IMR-90 (cell line): Measurements from ENCODE around the gene PPIB. TPM values are rescaled to one million over a fixed set of nuclear protein-coding genes. Genes with fewer than 3 reads are reported as not detected.

Experiments used
- ATAC-seq: fragments of 200-7000 bp; cut with Tn5 transposase; 2 replicates; pipeline ENCODE4 v1.9.1; 2020; ENCODE audit warnings: low read depth, mild to moderate bottlenecking, moderate library complexity
- BruUV-seq: library from RNA; stranded (reverse); fragments of 400-500 nt; replicated peaks from 2 replicates; lab custom pipeline; 2021; lab: Mats Ljungman, UMichigan
- CTCF ChIA-PET: fragments of 300-600 bp; formaldehyde crosslinking; extraction: SDS; loops from one replicate; lab custom pipeline; 2021; ENCODE audit warnings: antibody characterized with exemption; lab: Yijun Ruan, JAX
- POLR2A ChIA-PET: fragments of 300-600 bp; sonication (Branson Sonifier 250); formaldehyde crosslinking; loops from one replicate; lab custom pipeline; 2022; ENCODE audit warnings: antibody characterized with exemption; ENCODE audit not compliant: unreplicated experiment; lab: Charles Lee
- DNase-seq: peaks from one replicate; pipeline ENCODE4 v3.0.0; 2013
- H2AFZ ChIP-seq: replicated peaks from 2 replicates; pipeline ENCODE3; 2013; ENCODE audit warnings: low read length, mild to moderate bottlenecking; ENCODE audit not compliant: poor library complexity
- H2AK5ac ChIP-seq: 2 replicates; pipeline ENCODE4 v1.6.1; 2013; ENCODE audit warnings: low read depth, low read length, inconsistent platforms
- H2AK9ac ChIP-seq: replicated peaks from 2 replicates; pipeline ENCODE3; 2013; ENCODE audit warnings: mild to moderate bottlenecking, low read depth, low read length, moderate library complexity; ENCODE audit not compliant: poor library complexity
- H2BK120ac ChIP-seq: 2 replicates; pipeline ENCODE4 v1.6.1; 2013; ENCODE audit warnings: low read depth, low read length, inconsistent platforms
- H2BK15ac ChIP-seq: 3 replicates; pipeline ENCODE4 v1.6.1; 2013; ENCODE audit warnings: low read depth, low read length, inconsistent platforms
- H2BK20ac ChIP-seq: 2 replicates; pipeline ENCODE4 v1.6.1; 2013; ENCODE audit warnings: low read depth, mild to moderate bottlenecking, inconsistent platforms, low read length, moderate library complexity
- H2BK5ac ChIP-seq: 2 replicates; pipeline ENCODE4 v1.6.1; 2013; ENCODE audit warnings: mild to moderate bottlenecking, low read depth, low read length, inconsistent platforms; ENCODE audit not compliant: poor library complexity, severe bottlenecking
- H3K14ac ChIP-seq: replicated peaks from 2 replicates; pipeline ENCODE4 v1.6.1; 2013; ENCODE audit warnings: low read depth, low read length, inconsistent platforms
- H3K18ac ChIP-seq: 2 replicates; pipeline ENCODE4 v1.6.1; 2013; ENCODE audit warnings: low read depth, low read length, control low read depth
- H3K23ac ChIP-seq: 2 replicates; pipeline ENCODE4 v1.6.1; 2013; ENCODE audit warnings: low read depth, low read length, inconsistent platforms
- H3K27ac ChIP-seq: 2 replicates; pipeline ENCODE4 v1.5.1; 2013; ENCODE audit warnings: mild to moderate bottlenecking, control low read depth, low read length; ENCODE audit not compliant: insufficient read depth
- H3K27me3 ChIP-seq: 2 replicates; pipeline ENCODE4 v1.6.1; 2013; ENCODE audit warnings: low read length; ENCODE audit not compliant: control insufficient read depth, insufficient read depth
- H3K36me3 ChIP-seq: 2 replicates; pipeline ENCODE4 v1.6.1; 2013; ENCODE audit warnings: low read length, mixed read lengths; ENCODE audit not compliant: control insufficient read depth, insufficient read depth
- H3K4ac ChIP-seq: 2 replicates; pipeline ENCODE4 v1.6.1; 2013; ENCODE audit warnings: low read depth, low read length, inconsistent platforms
- H3K4me1 ChIP-seq: 2 replicates; pipeline ENCODE4 v1.6.1; 2013; ENCODE audit warnings: low read length, mixed read lengths; ENCODE audit not compliant: control insufficient read depth, insufficient read depth
- H3K4me2 ChIP-seq: 2 replicates; pipeline ENCODE4 v1.6.1; 2013; ENCODE audit warnings: low read depth, mild to moderate bottlenecking, control low read depth, low read length, moderate library complexity
- H3K4me3 ChIP-seq: 2 replicates; pipeline ENCODE4 v1.5.1; 2013; ENCODE audit warnings: low read depth, mild to moderate bottlenecking, control low read depth, low read length, moderate library complexity; ENCODE audit not compliant: insufficient read depth
- H3K56ac ChIP-seq: 2 replicates; pipeline ENCODE4 v1.6.1; 2013; ENCODE audit warnings: low read length, inconsistent platforms; ENCODE audit not compliant: insufficient read depth; ENCODE audit errors: extremely low read depth
- H3K79me1 ChIP-seq, 2 experiments: 2 replicates each; pipeline ENCODE4 v1.6.1; 2013; ENCODE audit warnings: low read length in 2 of 2, inconsistent platforms in 1 of 2, low read depth in 1 of 2
- H3K9ac ChIP-seq: 2 replicates; pipeline ENCODE4 v1.6.1; 2013; ENCODE audit warnings: low read depth, low read length, control low read depth
- H3K9me1 ChIP-seq: 2 replicates; pipeline ENCODE4 v1.6.1; 2013; ENCODE audit warnings: low read length, inconsistent platforms; ENCODE audit not compliant: insufficient read depth
- H3K9me3 ChIP-seq: 2 replicates; pipeline ENCODE4 v1.6.1; 2013; ENCODE audit warnings: low read length; ENCODE audit not compliant: control insufficient read depth, insufficient read depth
- H4K20me1 ChIP-seq: 2 replicates; pipeline ENCODE4 v1.6.1; 2013; ENCODE audit warnings: low read length, inconsistent platforms; ENCODE audit not compliant: insufficient read depth
- H4K5ac ChIP-seq: 2 replicates; pipeline ENCODE4 v1.6.1; 2013; ENCODE audit warnings: mild to moderate bottlenecking, low read depth, low read length, control low read depth
- H4K8ac ChIP-seq, 2 experiments: 2 replicates each; pipeline ENCODE4 v1.6.1; 2013; ENCODE audit warnings: low read depth in 2 of 2, low read length in 2 of 2, control low read depth in 1 of 2, inconsistent platforms in 1 of 2
- H4K91ac ChIP-seq: 2 replicates; pipeline ENCODE4 v1.6.1; 2013; ENCODE audit warnings: low read depth, low read length, inconsistent platforms; ENCODE audit not compliant: insufficient read depth
- CEBPB ChIP-seq: IDR thresholded peaks from 2 replicates; pipeline ENCODE4 v1.6.1; 2012; ENCODE audit warnings: low read depth, low read length, improper control_type of control experiment
- CTCF ChIP-seq: conservative IDR thresholded peaks from 2 replicates; pipeline ENCODE4 v1.5.1; 2012; ENCODE audit warnings: mild to moderate bottlenecking, low read depth, low read length, improper control_type of control experiment
- ELK1 ChIP-seq: fragments of 150-350 bp; IDR thresholded peaks from 2 replicates; pipeline ENCODE4 v1.6.1; 2016; ENCODE audit warnings: low read depth, mild to moderate bottlenecking, low read length, moderate library complexity, borderline replicate concordance
- FOS ChIP-seq: fragments of 150-350 bp; IDR thresholded peaks from 2 replicates; pipeline ENCODE4 v1.6.1; 2016; ENCODE audit warnings: low read depth, low read length
- MAFK ChIP-seq: IDR thresholded peaks from 2 replicates; pipeline ENCODE4 v1.6.1; 2012; ENCODE audit warnings: low read depth, low read length, improper control_type of control experiment
- MAZ ChIP-seq: IDR thresholded peaks from 2 replicates; pipeline ENCODE4 v1.6.1; 2012; ENCODE audit warnings: low read depth, mild to moderate bottlenecking, low read length, improper control_type of control experiment, moderate library complexity, borderline replicate concordance
- NFE2L2 ChIP-seq: fragments of 150-350 bp; IDR thresholded peaks from 2 replicates; pipeline ENCODE4 v1.6.1; 2016; ENCODE audit warnings: low read depth, mild to moderate bottlenecking, low read length
- RCOR1 ChIP-seq: IDR thresholded peaks from 2 replicates; pipeline ENCODE4 v1.6.1; 2012; ENCODE audit warnings: mild to moderate bottlenecking, low read length, improper control_type of control experiment; ENCODE audit not compliant: insufficient replicate concordance
- RFX5 ChIP-seq: IDR thresholded peaks from 2 replicates; pipeline ENCODE4 v1.8.0; 2012; ENCODE audit warnings: low read depth, mild to moderate bottlenecking, low read length, moderate library complexity
- SMC3 ChIP-seq: fragments of 150-350 bp; IDR thresholded peaks from 2 replicates; pipeline ENCODE4 v1.6.1; 2016; ENCODE audit warnings: low read depth, mild to moderate bottlenecking, antibody characterized with exemption, low read length, moderate library complexity
- USF2 ChIP-seq: fragments of 150-350 bp; IDR thresholded peaks from 2 replicates; pipeline ENCODE4 v1.6.1; 2017; ENCODE audit warnings: mild to moderate bottlenecking, antibody characterized with exemption, low read length, low read depth
- WGBS, 2 experiments: methylation state at CpG; one replicate each; pipeline versions ENCODE4 v1.1.5 to v1.1.7; 2013; ENCODE audit warnings: missing lambda C conversion rate in 2 of 2; ENCODE audit not compliant: insufficient read length in 1 of 2; ENCODE audit errors: extremely low coverage in 2 of 2; 5-methylcytosine and 5-hydroxymethylcytosine counted together
- dilution Hi-C: fragments of 300-500 bp; cut with HindIII; formaldehyde crosslinking; loops from one replicate; pipeline ENCODE4 v1.14.3; 2018; ENCODE audit warnings: low sequenced_read_pairs; ENCODE audit not compliant: unreplicated experiment
- in situ Hi-C: fragments of 300-500 bp; cut with MboI; formaldehyde crosslinking; loops from 3 replicates; pipeline ENCODE4 v1.14.3; 2019; ENCODE audit warnings: low sequenced_read_pairs, inconsistent platforms, mixed read lengths
- intact Hi-C: fragments of 100-400 bp; cut with micrococcal nuclease; formaldehyde crosslinking; loops from 2 replicates; pipeline ENCODE4 v1.10.0; 2022
- polyA plus RNA-seq, 3 experiments: library from polyadenylated mRNA; depleted of rRNA; stranded (reverse); fragments of >200 nt; gene quantifications; 2 replicates each; pipeline ENCODE4 v1.2.3, GENCODE V29; 2012; ENCODE audit warnings: low replicate concordance in 1 of 3
- total RNA-seq: library from RNA; depleted of rRNA; stranded (reverse); fragments of >200 nt; gene quantifications from 2 replicates; pipeline ENCODE4 v1.2.3, GENCODE V29; 2012

PPIB gene
- total and polyA plus RNA-seq, 2 of the 4 experiments (the other 2 are of a cell fraction), result 1,358 to 1,682 TPM

GRCh38 chr15:64148581-64148980 is 14.2 kb downstream of the PPIB start:
- Histone ChIP-seq H2BK15ac (no peak overlapping the region), H3K56ac (no peak overlapping the region), H2AK9ac (no peak overlapping the region), H2AFZ (no peak overlapping the region), H3K4ac (no peak overlapping the region), H3K27ac (no peak overlapping the region), H4K8ac (no peak overlapping the region), H2BK120ac (no peak overlapping the region), H3K14ac (no peak overlapping the region), H3K79me1 (no peaks in the 10 kb centered on the region), H2BK20ac (no peak overlapping the region), H3K9me1 (peaks cover 6% of the 10 kb centered on the region; the same call in 1 of the 2 replicates), H3K18ac (no peak overlapping the region), H3K36me3 (peaks cover 6% of the 10 kb centered on the region), H2AK5ac (no peak overlapping the region), H3K4me2 (no peak overlapping the region), H3K27me3 (peaks cover 15% of the 10 kb centered on the region), H3K4me3 (no peak overlapping the region), H3K9me3 (no peaks in the 10 kb centered on the region), H4K91ac (no peak overlapping the region), H4K5ac (no peak overlapping the region), H2BK5ac (no peak overlapping the region), H4K20me1 (peaks cover under 1% of the 10 kb centered on the region; the same call in 1 of the 2 replicates), H3K23ac (no peak overlapping the region; the same call in 1 of the 2 replicates), H3K9ac (no peak overlapping the region), H3K4me1 (peaks cover 2% of the 10 kb centered on the region; the same call in 1 of the 2 replicates)
- no CpG with 5 or more reads among the region's 3 CpGs for WGBS, 2 experiments
- intact Hi-C loops, result loop anchor here (5.0 kb wide), 1 partner anchor 36 kb away; no protein-coding TSS in a partner anchor
- ChIA-PET POLR2A (no interaction called here), CTCF (no interaction called here)
- in situ Hi-C loops, result no loop called here
- TF ChIP-seq MAFK (no peak), SMC3 (no peak), CEBPB (no peak), ELK1 (no peak), USF2 (no peak), FOS (no peak), CTCF (no peak), RCOR1 (no peak), RFX5 (no peak), MAZ (no peak), NFE2L2 (no peak)
- dilution Hi-C loops, result no loop called here
- no peak for ATAC-seq
- DNase-seq, result no peak
- no TSS peak for BruUV-seq
